GM23338 (cell line): ENCODE data around the gene DPP10. TPM values are rescaled to one million over a fixed set of nuclear protein-coding genes. Genes with fewer than 3 reads are reported as not detected.

Experiments
- ATAC-seq: fragments of 200-7000 bp; cut with Tn5 transposase; 3 replicates; pipeline ENCODE4 v1.9.1; 2020
- DNase-seq: peaks from one replicate; pipeline ENCODE4 v3.0.0-alpha.2; 2015; ENCODE audit warnings: low spot score
- H2AFZ ChIP-seq: fragments of 200-600 bp; sonication (generic); 2 replicates; pipeline ENCODE4 v1.8.0; 2016; ENCODE audit warnings: antibody characterized with exemption, mild to moderate bottlenecking, moderate library complexity
- H3F3A ChIP-seq: fragments of 200-600 bp; sonication (generic); replicated peaks from 2 replicates; pipeline ENCODE4 v1.8.0; 2017; ENCODE audit warnings: antibody characterized with exemption, mixed run types, low read depth
- H3K27ac ChIP-seq: fragments of 200-600 bp; sonication (generic); 2 replicates; pipeline ENCODE4 v1.6.1; 2016; ENCODE audit warnings: low read depth
- H3K27me3 ChIP-seq: fragments of 200-600 bp; sonication (generic); 2 replicates; pipeline ENCODE4 v1.8.0; 2016; ENCODE audit warnings: mild to moderate bottlenecking, mixed run types, moderate library complexity; ENCODE audit not compliant: insufficient read depth
- H3K36me3 ChIP-seq: fragments of 200-600 bp; sonication (generic); 2 replicates; pipeline ENCODE4 v1.8.0; 2016; ENCODE audit warnings: mild to moderate bottlenecking; ENCODE audit not compliant: insufficient read depth
- H3K4me1 ChIP-seq: fragments of 200-600 bp; sonication (generic); 2 replicates; pipeline ENCODE4 v1.8.0; 2016; ENCODE audit warnings: mild to moderate bottlenecking, moderate library complexity; ENCODE audit not compliant: insufficient read depth
- H3K4me2 ChIP-seq: fragments of 200-600 bp; sonication (generic); 2 replicates; pipeline ENCODE4 v1.7.1; 2017; ENCODE audit warnings: mixed run types
- H3K4me3 ChIP-seq: fragments of 200-600 bp; sonication (generic); 2 replicates; pipeline ENCODE4 v1.6.1; 2016; ENCODE audit warnings: mixed run types
- H3K79me2 ChIP-seq: fragments of 200-600 bp; sonication (generic); replicated peaks from 2 replicates; pipeline ENCODE4 v1.8.0; 2017; ENCODE audit warnings: mild to moderate bottlenecking; ENCODE audit not compliant: insufficient read depth
- H3K9me2 ChIP-seq: fragments of 200-600 bp; sonication (generic); 2 replicates; pipeline ENCODE4 v1.8.0; 2017; ENCODE audit not compliant: insufficient read depth
- H4K20me1 ChIP-seq: fragments of 200-600 bp; sonication (generic); replicated peaks from 2 replicates; pipeline ENCODE4 v1.8.0; 2017; ENCODE audit warnings: mild to moderate bottlenecking; ENCODE audit not compliant: insufficient read depth
- H3K27ac Mint-ChIP-seq: 2 replicates; pipeline ENCODE4 v1.8.0; 2020; ENCODE audit warnings: inconsistent platforms, mild to moderate bottlenecking, moderate library complexity, mixed read lengths
- H3K27me3 Mint-ChIP-seq: 3 replicates; pipeline ENCODE4 v1.8.0; 2022; ENCODE audit warnings: low read depth, mild to moderate bottlenecking, moderate library complexity, mixed read lengths, inconsistent platforms; ENCODE audit not compliant: insufficient read depth, poor library complexity
- H3K36me3 Mint-ChIP-seq: 3 replicates; pipeline ENCODE4 v1.8.0; 2021; ENCODE audit warnings: low read depth, mild to moderate bottlenecking, inconsistent platforms, moderate library complexity, mixed read lengths
- H3K4me1 Mint-ChIP-seq: 3 replicates; pipeline ENCODE4 v1.8.0; 2020; ENCODE audit warnings: mild to moderate bottlenecking, inconsistent platforms, mixed read lengths
- H3K4me3 Mint-ChIP-seq: 3 replicates; pipeline ENCODE4 v1.8.0; 2021; ENCODE audit warnings: moderate library complexity, mild to moderate bottlenecking, inconsistent platforms, mixed read lengths
- H3K9me3 Mint-ChIP-seq: 3 replicates; pipeline ENCODE4 v1.8.0; 2020; ENCODE audit warnings: moderate library complexity, mild to moderate bottlenecking, inconsistent platforms, mixed read lengths
- CREB1 ChIP-seq: fragments of 250-450 bp; sonication (Bioruptor Pico); IDR thresholded peaks from 2 replicates; pipeline ENCODE4 v1.5.0; 2020; ENCODE audit warnings: low read depth, mild to moderate bottlenecking, moderate library complexity
- EZH2 ChIP-seq: fragments of 200-600 bp; sonication (generic); IDR thresholded peaks from one replicate; pipeline ENCODE4 v1.8.0; 2017; ENCODE audit warnings: antibody characterized with exemption, mild to moderate bottlenecking, low read depth; ENCODE audit not compliant: unreplicated experiment
- EZH2phosphoT487 ChIP-seq: fragments of 200-600 bp; sonication (generic); IDR thresholded peaks from one replicate; pipeline ENCODE4 v1.8.1; 2018; ENCODE audit warnings: antibody characterized with exemption; ENCODE audit not compliant: unreplicated experiment
- JUNB ChIP-seq: IDR thresholded peaks from one replicate; pipeline ENCODE4 v1.6.1; 2016; ENCODE audit warnings: antibody characterized with exemption; ENCODE audit not compliant: unreplicated experiment
- NANOG ChIP-seq: IDR thresholded peaks from 2 replicates; pipeline ENCODE4 v1.6.1; 2016; ENCODE audit warnings: antibody characterized with exemption, borderline replicate concordance
- POLR2AphosphoS5 ChIP-seq: IDR thresholded peaks from 2 replicates; pipeline ENCODE4 v1.6.1; 2016; ENCODE audit warnings: antibody characterized with exemption, low read depth
- STAT1 ChIP-seq: IDR thresholded peaks from one replicate; pipeline ENCODE4 v1.6.1; 2016; ENCODE audit warnings: antibody characterized with exemption; ENCODE audit not compliant: unreplicated experiment
- ZNF114 ChIP-seq: fragments of 250-450 bp; sonication (Bioruptor Pico); IDR thresholded peaks from 2 replicates; pipeline ENCODE4 v1.5.0; 2020; ENCODE audit warnings: mild to moderate bottlenecking, moderate library complexity
- ZNF331 ChIP-seq: fragments of 250-450 bp; sonication (Bioruptor Pico); IDR thresholded peaks from 2 replicates; pipeline ENCODE4 v1.5.0; 2020; ENCODE audit warnings: low read depth, mild to moderate bottlenecking, moderate library complexity
- polyA plus RNA-seq: library from polyadenylated mRNA; unstranded; fragments of >200 nt; fragmentation: Nextera tagmentation; extraction: Ambion mirVana; gene quantifications from 2 replicates; pipeline ENCODE4 v1.2.1, GENCODE V29; 2016
- total RNA-seq: library from RNA; depleted of rRNA; stranded (reverse); fragments of >200 nt; shearing (Covaris generic); gene quantifications from 2 replicates; pipeline ENCODE4 v1.2.3, GENCODE V29; 2014
- TF ChIP-seq, protein P1 (sequence below): fragments of 250-450 bp; sonication (Bioruptor Pico); IDR thresholded peaks from 2 replicates; pipeline ENCODE4 v1.5.0; 2020; ENCODE audit warnings: mild to moderate bottlenecking, moderate library complexity
- TF ChIP-seq, protein P2 (sequence below), 2 experiments: fragments of 200-600 bp in 1 of 2; sonication (generic) in 1 of 2; conservative IDR thresholded peaks; 2 replicates each; pipeline versions ENCODE4 v1.5.1 to v1.6.1; 2016 to 2017; ENCODE audit warnings: antibody characterized with exemption in 2 of 2, low read depth in 2 of 2, mild to moderate bottlenecking in 2 of 2, moderate library complexity in 1 of 2
- TF ChIP-seq, protein P3 (sequence below): IDR thresholded peaks from 2 replicates; pipeline ENCODE4 v1.6.1; 2016; ENCODE audit warnings: antibody characterized with exemption
- TF ChIP-seq, protein P4 (sequence below): IDR thresholded peaks from one replicate; pipeline ENCODE4 v1.6.1; 2018; ENCODE audit warnings: antibody characterized with exemption; ENCODE audit not compliant: unreplicated experiment

The DPP10 gene
- total and polyA plus RNA-seq, 2 experiments from 2014 or later, result 3.6 to 14.8 TPM

DNA sequence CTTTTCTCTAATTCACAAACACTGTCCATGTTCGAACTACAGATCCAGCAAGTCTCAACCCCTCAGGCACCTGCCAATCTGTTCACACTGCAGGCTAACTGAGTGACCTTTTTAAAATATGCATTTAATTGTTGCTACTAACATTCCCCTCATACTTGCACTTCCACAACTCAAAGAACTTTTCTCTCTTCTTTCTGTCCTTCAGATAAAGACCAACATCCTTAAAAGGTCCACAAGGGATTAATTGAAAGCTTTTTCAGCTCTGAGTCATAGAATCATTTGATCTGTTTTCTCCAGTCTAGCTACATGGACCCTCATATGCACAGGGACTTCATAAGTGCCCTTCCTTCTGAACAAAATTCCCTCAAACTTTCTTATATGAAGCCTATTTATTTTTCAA lies 1321.2 kb downstream of the DPP10 start:
- no peaks in the 10 kb centered on the region for H3K27me3 ChIP-seq
- H3K27ac ChIP-seq, result no peak overlapping the region
- H3K4me3 Mint-ChIP-seq, result no peak overlapping the region
- DNase-seq (no peak), ATAC-seq (no peak)
- H3K36me3 ChIP-seq, result no peaks in the 10 kb centered on the region
- no peak for TF ChIP-seq ZNF331 (CRISPR knock-in tag)
- TF ChIP-seq, protein P1, sequence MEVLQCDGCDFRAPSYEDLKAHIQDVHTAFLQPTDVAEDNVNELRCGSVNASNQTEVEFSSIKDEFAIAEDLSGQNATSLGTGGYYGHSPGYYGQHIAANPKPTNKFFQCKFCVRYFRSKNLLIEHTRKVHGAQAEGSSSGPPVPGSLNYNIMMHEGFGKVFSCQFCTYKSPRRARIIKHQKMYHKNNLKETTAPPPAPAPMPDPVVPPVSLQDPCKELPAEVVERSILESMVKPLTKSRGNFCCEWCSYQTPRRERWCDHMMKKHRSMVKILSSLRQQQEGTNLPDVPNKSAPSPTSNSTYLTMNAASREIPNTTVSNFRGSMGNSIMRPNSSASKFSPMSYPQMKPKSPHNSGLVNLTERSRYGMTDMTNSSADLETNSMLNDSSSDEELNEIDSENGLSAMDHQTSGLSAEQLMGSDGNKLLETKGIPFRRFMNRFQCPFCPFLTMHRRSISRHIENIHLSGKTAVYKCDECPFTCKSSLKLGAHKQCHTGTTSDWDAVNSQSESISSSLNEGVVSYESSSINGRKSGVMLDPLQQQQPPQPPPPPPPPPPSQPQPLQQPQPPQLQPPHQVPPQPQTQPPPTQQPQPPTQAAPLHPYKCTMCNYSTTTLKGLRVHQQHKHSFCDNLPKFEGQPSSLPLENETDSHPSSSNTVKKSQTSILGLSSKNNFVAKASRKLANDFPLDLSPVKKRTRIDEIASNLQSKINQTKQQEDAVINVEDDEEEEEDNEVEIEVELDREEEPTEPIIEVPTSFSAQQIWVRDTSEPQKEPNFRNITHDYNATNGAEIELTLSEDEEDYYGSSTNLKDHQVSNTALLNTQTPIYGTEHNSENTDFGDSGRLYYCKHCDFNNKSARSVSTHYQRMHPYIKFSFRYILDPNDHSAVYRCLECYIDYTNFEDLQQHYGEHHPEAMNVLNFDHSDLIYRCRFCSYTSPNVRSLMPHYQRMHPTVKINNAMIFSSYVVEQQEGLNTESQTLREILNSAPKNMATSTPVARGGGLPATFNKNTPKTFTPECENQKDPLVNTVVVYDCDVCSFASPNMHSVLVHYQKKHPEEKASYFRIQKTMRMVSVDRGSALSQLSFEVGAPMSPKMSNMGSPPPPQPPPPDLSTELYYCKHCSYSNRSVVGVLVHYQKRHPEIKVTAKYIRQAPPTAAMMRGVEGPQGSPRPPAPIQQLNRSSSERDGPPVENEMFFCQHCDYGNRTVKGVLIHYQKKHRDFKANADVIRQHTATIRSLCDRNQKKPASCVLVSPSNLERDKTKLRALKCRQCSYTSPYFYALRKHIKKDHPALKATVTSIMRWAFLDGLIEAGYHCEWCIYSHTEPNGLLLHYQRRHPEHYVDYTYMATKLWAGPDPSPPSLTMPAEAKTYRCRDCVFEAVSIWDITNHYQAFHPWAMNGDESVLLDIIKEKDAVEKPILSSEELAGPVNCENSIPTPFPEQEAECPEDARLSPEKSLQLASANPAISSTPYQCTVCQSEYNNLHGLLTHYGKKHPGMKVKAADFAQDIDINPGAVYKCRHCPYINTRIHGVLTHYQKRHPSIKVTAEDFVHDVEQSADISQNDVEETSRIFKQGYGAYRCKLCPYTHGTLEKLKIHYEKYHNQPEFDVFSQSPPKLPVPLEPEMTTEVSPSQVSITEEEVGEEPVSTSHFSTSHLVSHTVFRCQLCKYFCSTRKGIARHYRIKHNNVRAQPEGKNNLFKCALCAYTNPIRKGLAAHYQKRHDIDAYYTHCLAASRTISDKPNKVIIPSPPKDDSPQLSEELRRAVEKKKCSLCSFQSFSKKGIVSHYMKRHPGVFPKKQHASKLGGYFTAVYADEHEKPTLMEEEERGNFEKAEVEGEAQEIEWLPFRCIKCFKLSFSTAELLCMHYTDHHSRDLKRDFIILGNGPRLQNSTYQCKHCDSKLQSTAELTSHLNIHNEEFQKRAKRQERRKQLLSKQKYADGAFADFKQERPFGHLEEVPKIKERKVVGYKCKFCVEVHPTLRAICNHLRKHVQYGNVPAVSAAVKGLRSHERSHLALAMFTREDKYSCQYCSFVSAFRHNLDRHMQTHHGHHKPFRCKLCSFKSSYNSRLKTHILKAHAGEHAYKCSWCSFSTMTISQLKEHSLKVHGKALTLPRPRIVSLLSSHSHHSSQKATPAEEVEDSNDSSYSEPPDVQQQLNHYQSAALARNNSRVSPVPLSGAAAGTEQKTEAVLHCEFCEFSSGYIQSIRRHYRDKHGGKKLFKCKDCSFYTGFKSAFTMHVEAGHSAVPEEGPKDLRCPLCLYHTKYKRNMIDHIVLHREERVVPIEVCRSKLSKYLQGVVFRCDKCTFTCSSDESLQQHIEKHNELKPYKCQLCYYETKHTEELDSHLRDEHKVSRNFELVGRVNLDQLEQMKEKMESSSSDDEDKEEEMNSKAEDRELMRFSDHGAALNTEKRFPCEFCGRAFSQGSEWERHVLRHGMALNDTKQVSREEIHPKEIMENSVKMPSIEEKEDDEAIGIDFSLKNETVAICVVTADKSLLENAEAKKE (CRISPR knock-in tag), result no peak
- TF ChIP-seq CREB1 (CRISPR knock-in tag), result no peak
- TF ChIP-seq, protein P2, sequence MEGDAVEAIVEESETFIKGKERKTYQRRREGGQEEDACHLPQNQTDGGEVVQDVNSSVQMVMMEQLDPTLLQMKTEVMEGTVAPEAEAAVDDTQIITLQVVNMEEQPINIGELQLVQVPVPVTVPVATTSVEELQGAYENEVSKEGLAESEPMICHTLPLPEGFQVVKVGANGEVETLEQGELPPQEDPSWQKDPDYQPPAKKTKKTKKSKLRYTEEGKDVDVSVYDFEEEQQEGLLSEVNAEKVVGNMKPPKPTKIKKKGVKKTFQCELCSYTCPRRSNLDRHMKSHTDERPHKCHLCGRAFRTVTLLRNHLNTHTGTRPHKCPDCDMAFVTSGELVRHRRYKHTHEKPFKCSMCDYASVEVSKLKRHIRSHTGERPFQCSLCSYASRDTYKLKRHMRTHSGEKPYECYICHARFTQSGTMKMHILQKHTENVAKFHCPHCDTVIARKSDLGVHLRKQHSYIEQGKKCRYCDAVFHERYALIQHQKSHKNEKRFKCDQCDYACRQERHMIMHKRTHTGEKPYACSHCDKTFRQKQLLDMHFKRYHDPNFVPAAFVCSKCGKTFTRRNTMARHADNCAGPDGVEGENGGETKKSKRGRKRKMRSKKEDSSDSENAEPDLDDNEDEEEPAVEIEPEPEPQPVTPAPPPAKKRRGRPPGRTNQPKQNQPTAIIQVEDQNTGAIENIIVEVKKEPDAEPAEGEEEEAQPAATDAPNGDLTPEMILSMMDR (conservative IDR thresholded peaks at IDR 0.05; ENCODE audit: low read depth in 2 of 2), result no peak
- TF ChIP-seq, protein P3, sequence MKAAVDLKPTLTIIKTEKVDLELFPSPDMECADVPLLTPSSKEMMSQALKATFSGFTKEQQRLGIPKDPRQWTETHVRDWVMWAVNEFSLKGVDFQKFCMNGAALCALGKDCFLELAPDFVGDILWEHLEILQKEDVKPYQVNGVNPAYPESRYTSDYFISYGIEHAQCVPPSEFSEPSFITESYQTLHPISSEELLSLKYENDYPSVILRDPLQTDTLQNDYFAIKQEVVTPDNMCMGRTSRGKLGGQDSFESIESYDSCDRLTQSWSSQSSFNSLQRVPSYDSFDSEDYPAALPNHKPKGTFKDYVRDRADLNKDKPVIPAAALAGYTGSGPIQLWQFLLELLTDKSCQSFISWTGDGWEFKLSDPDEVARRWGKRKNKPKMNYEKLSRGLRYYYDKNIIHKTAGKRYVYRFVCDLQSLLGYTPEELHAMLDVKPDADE, result no peak
- TF ChIP-seq EZH2phosphoT487, result no peak
- no peak for TF ChIP-seq ZNF114 (CRISPR knock-in tag)
- no peak for TF ChIP-seq JUNB
- no peak for TF ChIP-seq POLR2AphosphoS5
- no peak for TF ChIP-seq NANOG
- no peak for TF ChIP-seq STAT1
- TF ChIP-seq EZH2, result no peak
- TF ChIP-seq, protein P4, sequence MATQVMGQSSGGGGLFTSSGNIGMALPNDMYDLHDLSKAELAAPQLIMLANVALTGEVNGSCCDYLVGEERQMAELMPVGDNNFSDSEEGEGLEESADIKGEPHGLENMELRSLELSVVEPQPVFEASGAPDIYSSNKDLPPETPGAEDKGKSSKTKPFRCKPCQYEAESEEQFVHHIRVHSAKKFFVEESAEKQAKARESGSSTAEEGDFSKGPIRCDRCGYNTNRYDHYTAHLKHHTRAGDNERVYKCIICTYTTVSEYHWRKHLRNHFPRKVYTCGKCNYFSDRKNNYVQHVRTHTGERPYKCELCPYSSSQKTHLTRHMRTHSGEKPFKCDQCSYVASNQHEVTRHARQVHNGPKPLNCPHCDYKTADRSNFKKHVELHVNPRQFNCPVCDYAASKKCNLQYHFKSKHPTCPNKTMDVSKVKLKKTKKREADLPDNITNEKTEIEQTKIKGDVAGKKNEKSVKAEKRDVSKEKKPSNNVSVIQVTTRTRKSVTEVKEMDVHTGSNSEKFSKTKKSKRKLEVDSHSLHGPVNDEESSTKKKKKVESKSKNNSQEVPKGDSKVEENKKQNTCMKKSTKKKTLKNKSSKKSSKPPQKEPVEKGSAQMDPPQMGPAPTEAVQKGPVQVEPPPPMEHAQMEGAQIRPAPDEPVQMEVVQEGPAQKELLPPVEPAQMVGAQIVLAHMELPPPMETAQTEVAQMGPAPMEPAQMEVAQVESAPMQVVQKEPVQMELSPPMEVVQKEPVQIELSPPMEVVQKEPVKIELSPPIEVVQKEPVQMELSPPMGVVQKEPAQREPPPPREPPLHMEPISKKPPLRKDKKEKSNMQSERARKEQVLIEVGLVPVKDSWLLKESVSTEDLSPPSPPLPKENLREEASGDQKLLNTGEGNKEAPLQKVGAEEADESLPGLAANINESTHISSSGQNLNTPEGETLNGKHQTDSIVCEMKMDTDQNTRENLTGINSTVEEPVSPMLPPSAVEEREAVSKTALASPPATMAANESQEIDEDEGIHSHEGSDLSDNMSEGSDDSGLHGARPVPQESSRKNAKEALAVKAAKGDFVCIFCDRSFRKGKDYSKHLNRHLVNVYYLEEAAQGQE, result no peak
- no peaks in the 10 kb centered on the region for H3F3A ChIP-seq
- H3K9me3 Mint-ChIP-seq, result no peaks in the 10 kb centered on the region
- no peaks in the 10 kb centered on the region for H3K9me2 ChIP-seq
- H4K20me1 ChIP-seq, result no peaks in the 10 kb centered on the region
- H3K27ac Mint-ChIP-seq, result no peak overlapping the region
- no peaks in the 10 kb centered on the region for H3K27me3 Mint-ChIP-seq
- no peaks in the 10 kb centered on the region for H3K36me3 Mint-ChIP-seq
- no peaks in the 10 kb centered on the region for H3K79me2 ChIP-seq
- no peak overlapping the region for H3K4me3 ChIP-seq
- H3K4me1 Mint-ChIP-seq, result peaks cover 4% of the 10 kb centered on the region; the same call in 2 of the 3 replicates
- H3K4me1 ChIP-seq, result no peaks in the 10 kb centered on the region
- no peak overlapping the region for H3K4me2 ChIP-seq
- H2AFZ ChIP-seq, result no peak overlapping the region
